Gastrocnemius medialis (tissue), 4 donors: Measurements from ENCODE around the gene USP24. TPM values are rescaled to one million over a fixed set of nuclear protein-coding genes. Genes with fewer than 3 reads are reported as not detected.
"Not testable (repeated sequence)": the region's sequence is repeated elsewhere in the genome, so short reads cannot be mapped to it uniquely, and the experiment has no call there.

Experiments
- ATAC-seq, 2 donors: fragments of 150-250 bp; one replicate each; pipeline ENCODE4 v1.9.1; 2016
- DNase-seq, 2 donors: peaks; one replicate each; pipeline ENCODE4 v3.0.0-alpha.2; 2019
- H3K27ac ChIP-seq, 4 donors: fragments of 200-600 bp; sonication (generic); 1 replicate in 1 of 4; 2 replicates in 3 of 4; pipeline ENCODE4 v1.5.1; 2016 to 2018; ENCODE audit warnings: mild to moderate bottlenecking in 2 of 4, moderate library complexity in 1 of 4
- H3K27me3 ChIP-seq, 3 donors: fragments of 200-600 bp; sonication (generic) in 2 of 3; 1 replicate in 1 of 3; 2 replicates in 2 of 3; pipeline versions ENCODE4 v1.5.1 to v1.6.0; 2016 to 2019; ENCODE audit warnings: mild to moderate bottlenecking in 1 of 3, moderate library complexity in 1 of 3
- H3K36me3 ChIP-seq, 2 donors: fragments of 200-600 bp; sonication (generic) in 1 of 2; one replicate each; pipeline ENCODE4 v1.5.1; 2017 to 2018
- H3K4me1 ChIP-seq, 2 donors: fragments of 200-600 bp; sonication (generic) in 1 of 2; one replicate each; pipeline ENCODE4 v1.5.1; 2016 to 2017; ENCODE audit warnings: mild to moderate bottlenecking in 2 of 2
- H3K4me3 ChIP-seq, 4 donors: fragments of 200-600 bp; sonication (generic) in 3 of 4; 1 replicate in 1 of 4; 2 replicates in 3 of 4; pipeline ENCODE4 v1.5.1; 2016 to 2019; ENCODE audit warnings: mild to moderate bottlenecking in 2 of 4
- H3K9me3 ChIP-seq, 3 donors: fragments of 200-600 bp; sonication (generic) in 2 of 3; 1 replicate in 1 of 3; 2 replicates in 2 of 3; pipeline ENCODE4 v1.5.1; 2016 to 2019
- CTCF ChIP-seq, 5 experiments: fragments of 450-650 bp in 3 of 5; fragments of 200-600 bp in 2 of 5; sonication (generic) in 2 of 5; IDR thresholded peaks in 4 of 5; conservative IDR thresholded peaks in 1 of 5; 1 replicate in 4 of 5; 2 replicates in 1 of 5; pipeline ENCODE4 v1.5.1; 2016 to 2019; ENCODE audit warnings: antibody characterized with exemption in 5 of 5, mild to moderate bottlenecking in 3 of 5, moderate library complexity in 3 of 5
- POLR2A ChIP-seq, 2 donors: fragments of 450-650 bp; IDR thresholded peaks; one replicate each; pipeline ENCODE4 v1.6.1; 2017; ENCODE audit warnings: antibody characterized with exemption in 2 of 2, mild to moderate bottlenecking in 2 of 2, moderate library complexity in 2 of 2
- in situ Hi-C, 4 donors: fragments of 200-750 bp; cut with MboI; loops; one replicate each; pipeline versions ENCODE4 v1.15.0 to v1.8.0; 2017; ENCODE audit warnings: low sequenced_read_pairs in 4 of 4
- intact Hi-C: fragments of 100-400 bp; cut with DNase I; formaldehyde crosslinking; loops from one replicate; pipeline ENCODE4 v1.15.1; 2023; ENCODE audit warnings: low total_unique reads
- total RNA-seq, 4 donors: library from RNA; depleted of rRNA; stranded (reverse); fragments of >200 nt; gene quantifications; one replicate each; pipeline versions ENCODE4 v1.1.0 to v1.2.3, GENCODE V29; 2016

Gene USP24
- total RNA-seq, 4 donors from 2014 or later, result 77.3 to 102 (median 90.8) TPM

GRCh38 chr1:55233145-55233777 lies 18.1 kb upstream of the USP24 start:
- DNase-seq, result no peak
- no peak for ATAC-seq
- no peak for TF ChIP-seq POLR2A (IDR thresholded peaks at IDR 0.05)
- TF ChIP-seq CTCF (IDR thresholded peaks at IDR 0.05 in 4 of 5, conservative IDR thresholded peaks at IDR 0.05 in 1 of 5), result no peak
- intact Hi-C loops, result no loop called here
- H3K4me3 ChIP-seq, result no peak overlapping the region
- peaks cover 24 to 26% of the 10 kb centered on the region in 2 donors for H3K4me1 ChIP-seq
- no peak overlapping the region for H3K27ac ChIP-seq
- no peaks in the 10 kb centered on the region for H3K27me3 ChIP-seq
- no peaks in the 10 kb centered on the region for H3K36me3 ChIP-seq
- in situ Hi-C loops, result no loop called here
- H3K9me3 ChIP-seq, result no peaks in the 10 kb centered on the region

- H3K4me1 ChIP-seq, result peaks cover 24 to 26% of the 10 kb centered on the region in 2 donors
- intact Hi-C loops (no loop called here), in situ Hi-C loops (no loop called here)
- no peaks in the 10 kb centered on the region for H3K27me3 ChIP-seq
- H3K4me3 ChIP-seq, result no peak overlapping the region
- ATAC-seq (no peak), DNase-seq (no peak)
- no peak for TF ChIP-seq CTCF (IDR thresholded peaks at IDR 0.05 in 4 of 5, conservative IDR thresholded peaks at IDR 0.05 in 1 of 5)
- TF ChIP-seq POLR2A (IDR thresholded peaks at IDR 0.05), result no peak
- H3K9me3 ChIP-seq, result no peaks in the 10 kb centered on the region
- H3K27ac ChIP-seq, result peak overlapping the region in 3 of 4 donors; percentile 3 to 88 (median 87)
- H3K36me3 ChIP-seq, result no peaks in the 10 kb centered on the region
Measured at GRCh38 chr1:55232448-55233144, 17.4 kb upstream of the USP24 start.

- Histone ChIP-seq H3K9me3 (no peaks in the 10 kb centered on the region), H3K4me1 (peaks cover 24 to 26% of the 10 kb centered on the region in 2 donors), H3K27ac (peak overlapping the region; percentile 84 to 91 (median 88)), H3K4me3 (no peak overlapping the region), H3K36me3 (no peaks in the 10 kb centered on the region), H3K27me3 (no peaks in the 10 kb centered on the region)
- intact Hi-C loops (no loop called here), in situ Hi-C loops (no loop called here)
- ATAC-seq (no peak), DNase-seq (no peak)
- TF ChIP-seq POLR2A (IDR thresholded peaks at IDR 0.05) (no peak), CTCF (IDR thresholded peaks at IDR 0.05 in 4 of 5, conservative IDR thresholded peaks at IDR 0.05 in 1 of 5) (no peak)
Measured at GRCh38 chr1:55231745-55232144, 16.6 kb upstream of the USP24 start.

GRCh38 chr1:55230659-55231058 lies 15.5 kb upstream of the USP24 start:
- intact Hi-C loops, result no loop called here
- Histone ChIP-seq H3K4me1 (peaks cover 24 to 26% of the 10 kb centered on the region in 2 donors), H3K4me3 (peak overlapping the region in 1 of 4 donors; percentile 27), H3K36me3 (no peaks in the 10 kb centered on the region), H3K27me3 (no peaks in the 10 kb centered on the region), H3K27ac (peak overlapping the region; percentile 84 to 91 (median 88)), H3K9me3 (no peaks in the 10 kb centered on the region)
- no peak for TF ChIP-seq CTCF (IDR thresholded peaks at IDR 0.05 in 4 of 5, conservative IDR thresholded peaks at IDR 0.05 in 1 of 5)
- TF ChIP-seq POLR2A (IDR thresholded peaks at IDR 0.05), result no peak
- ATAC-seq (peak; percentile 91 to 93), DNase-seq (peak in 1 of 2 donors; percentile 19)
- in situ Hi-C loops, result no loop called here

GRCh38 chr1:55229726-55230125 lies 14.6 kb upstream of the USP24 start:
- peak; percentile 59 to 60 for DNase-seq
- Histone ChIP-seq H3K4me1 (peaks cover 24 to 26% of the 10 kb centered on the region in 2 donors), H3K27ac (peak overlapping the region; percentile 84 to 91 (median 88))
- in situ Hi-C loops, H3K4me3 ChIP-seq, H3K9me3 ChIP-seq, H3K27me3 ChIP-seq, H3K36me3 ChIP-seq, intact Hi-C loops: not testable (repeated sequence)
- peak; percentile 91 to 94 for ATAC-seq
